MM.1S (cell line): Measurements from ENCODE around the gene ASPRV1.

Source experiments
- DNase-seq: peaks from one replicate; pipeline ENCODE4 v3.0.0-alpha.2; 2015
- H2AFZ ChIP-seq: fragments of 300-600 bp; sonication (generic); 2 replicates; pipeline ENCODE4 v1.6.0; 2016; ENCODE audit warnings: antibody characterized with exemption, low read length
- H3F3A ChIP-seq: fragments of 300-600 bp; sonication (generic); 2 replicates; pipeline ENCODE4 v1.6.1; 2016; ENCODE audit warnings: mild to moderate bottlenecking, antibody characterized with exemption, low read length, moderate library complexity, mixed read lengths; ENCODE audit not compliant: insufficient read depth
- H3K27ac ChIP-seq: fragments of 300-600 bp; sonication (generic); 2 replicates; pipeline ENCODE4 v1.5.1; 2016; ENCODE audit warnings: mild to moderate bottlenecking, low read length
- H3K27me3 ChIP-seq: fragments of 300-600 bp; sonication (generic); replicated peaks from 2 replicates; pipeline ENCODE4 v1.6.0; 2016; ENCODE audit warnings: low read length; ENCODE audit not compliant: insufficient read depth
- H3K36me3 ChIP-seq: fragments of 300-600 bp; sonication (generic); replicated peaks from 2 replicates; pipeline ENCODE4 v1.6.1; 2016; ENCODE audit warnings: mild to moderate bottlenecking, low read length, mixed read lengths; ENCODE audit not compliant: insufficient read depth
- H3K4me1 ChIP-seq: fragments of 300-600 bp; sonication (generic); 2 replicates; pipeline ENCODE4 v1.6.1; 2016; ENCODE audit warnings: low read length, mixed read lengths
- H3K4me2 ChIP-seq: fragments of 300-600 bp; sonication (generic); 2 replicates; pipeline ENCODE4 v1.6.0; 2016; ENCODE audit warnings: low read depth, low read length
- H3K4me3 ChIP-seq: fragments of 300-600 bp; sonication (generic); 2 replicates; pipeline ENCODE4 v1.5.1; 2016; ENCODE audit warnings: low read length, mixed read lengths
- H3K79me2 ChIP-seq: fragments of 300-600 bp; sonication (generic); 2 replicates; pipeline ENCODE4 v1.6.1; 2016; ENCODE audit warnings: mixed run types, low read length, mixed read lengths
- H3K9ac ChIP-seq: fragments of 300-600 bp; sonication (generic); 2 replicates; pipeline ENCODE4 v1.6.1; 2016; ENCODE audit warnings: low read length, mixed read lengths
- H3K9me2 ChIP-seq: fragments of 300-600 bp; sonication (generic); replicated peaks from 2 replicates; pipeline ENCODE4 v1.6.1; 2016; ENCODE audit warnings: mild to moderate bottlenecking, low read length, mixed read lengths; ENCODE audit not compliant: insufficient read depth
- H3K9me3 ChIP-seq: fragments of 300-600 bp; sonication (generic); replicated peaks from 2 replicates; pipeline ENCODE4 v1.6.1; 2016; ENCODE audit warnings: mild to moderate bottlenecking, low read length, mixed read lengths; ENCODE audit not compliant: insufficient read depth
- H4K20me1 ChIP-seq: fragments of 300-600 bp; sonication (generic); 2 replicates; pipeline ENCODE4 v1.6.1; 2016; ENCODE audit warnings: mild to moderate bottlenecking, low read length, moderate library complexity, mixed read lengths; ENCODE audit not compliant: insufficient read depth
- EZH2 ChIP-seq: fragments of 300-600 bp; sonication (generic); optimal IDR thresholded peaks from 2 replicates; pipeline ENCODE3; 2017; ENCODE audit warnings: low read depth, mild to moderate bottlenecking, antibody characterized with exemption, low read length, mixed read lengths
- EZH2phosphoT487 ChIP-seq: fragments of 300-600 bp; sonication (generic); IDR thresholded peaks from 2 replicates; pipeline ENCODE4 v1.6.1; 2018; ENCODE audit warnings: antibody characterized with exemption, low read length
- TF ChIP-seq, protein P1 (sequence below): fragments of 300-600 bp; sonication (generic); IDR thresholded peaks from 2 replicates; pipeline ENCODE4 v1.5.1; 2016; ENCODE audit warnings: antibody characterized with exemption, low read length, mixed read lengths

The ASPRV1 gene

DNA sequence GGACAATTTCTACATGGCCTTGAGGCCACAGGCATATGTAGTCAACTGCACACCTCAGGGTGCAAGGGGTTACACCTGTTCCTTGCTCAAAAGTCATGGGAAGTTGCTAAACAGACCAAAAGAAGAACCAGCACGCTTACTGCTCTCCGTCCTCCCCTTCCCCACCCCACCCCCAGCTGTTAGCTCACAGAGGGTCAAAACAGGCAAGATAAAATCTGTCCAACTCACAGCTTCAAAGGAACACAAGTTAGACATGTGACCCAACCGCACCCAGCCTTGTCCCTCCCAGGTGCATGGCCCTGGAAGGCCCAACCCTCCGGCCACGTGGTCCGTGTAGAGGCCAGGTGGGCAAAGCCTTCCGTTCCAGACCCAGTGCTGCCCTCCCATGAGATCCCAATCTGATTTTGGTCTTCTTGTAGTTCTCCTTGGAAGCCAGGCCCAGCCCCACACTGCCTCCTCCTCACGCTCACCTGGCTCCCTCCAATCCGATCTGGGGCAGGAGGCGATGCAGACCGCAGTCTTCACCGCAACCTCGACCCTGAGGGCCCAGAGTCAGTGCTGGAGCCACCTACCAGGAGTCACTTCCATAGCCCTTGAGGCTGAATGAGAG, 14.5 kb upstream of the ASPRV1 start:
- Histone ChIP-seq H2AFZ (no peak overlapping the region), H3K79me2 (no peaks in the 10 kb centered on the region), H3K9ac (no peak overlapping the region), H3K27me3 (no peaks in the 10 kb centered on the region), H3K4me1 (no peaks in the 10 kb centered on the region), H3K4me3 (no peak overlapping the region), H3K9me2 (no peaks in the 10 kb centered on the region), H4K20me1 (no peaks in the 10 kb centered on the region), H3K36me3 (no peaks in the 10 kb centered on the region), H3K27ac (no peak overlapping the region), H3K4me2 (no peak overlapping the region), H3F3A (no peaks in the 10 kb centered on the region), H3K9me3 (no peaks in the 10 kb centered on the region)
- DNase-seq = no peak
- TF ChIP-seq EZH2phosphoT487 (no peak), EZH2 (no peak)
- TF ChIP-seq, protein P1, sequence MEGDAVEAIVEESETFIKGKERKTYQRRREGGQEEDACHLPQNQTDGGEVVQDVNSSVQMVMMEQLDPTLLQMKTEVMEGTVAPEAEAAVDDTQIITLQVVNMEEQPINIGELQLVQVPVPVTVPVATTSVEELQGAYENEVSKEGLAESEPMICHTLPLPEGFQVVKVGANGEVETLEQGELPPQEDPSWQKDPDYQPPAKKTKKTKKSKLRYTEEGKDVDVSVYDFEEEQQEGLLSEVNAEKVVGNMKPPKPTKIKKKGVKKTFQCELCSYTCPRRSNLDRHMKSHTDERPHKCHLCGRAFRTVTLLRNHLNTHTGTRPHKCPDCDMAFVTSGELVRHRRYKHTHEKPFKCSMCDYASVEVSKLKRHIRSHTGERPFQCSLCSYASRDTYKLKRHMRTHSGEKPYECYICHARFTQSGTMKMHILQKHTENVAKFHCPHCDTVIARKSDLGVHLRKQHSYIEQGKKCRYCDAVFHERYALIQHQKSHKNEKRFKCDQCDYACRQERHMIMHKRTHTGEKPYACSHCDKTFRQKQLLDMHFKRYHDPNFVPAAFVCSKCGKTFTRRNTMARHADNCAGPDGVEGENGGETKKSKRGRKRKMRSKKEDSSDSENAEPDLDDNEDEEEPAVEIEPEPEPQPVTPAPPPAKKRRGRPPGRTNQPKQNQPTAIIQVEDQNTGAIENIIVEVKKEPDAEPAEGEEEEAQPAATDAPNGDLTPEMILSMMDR = no peak

DNA sequence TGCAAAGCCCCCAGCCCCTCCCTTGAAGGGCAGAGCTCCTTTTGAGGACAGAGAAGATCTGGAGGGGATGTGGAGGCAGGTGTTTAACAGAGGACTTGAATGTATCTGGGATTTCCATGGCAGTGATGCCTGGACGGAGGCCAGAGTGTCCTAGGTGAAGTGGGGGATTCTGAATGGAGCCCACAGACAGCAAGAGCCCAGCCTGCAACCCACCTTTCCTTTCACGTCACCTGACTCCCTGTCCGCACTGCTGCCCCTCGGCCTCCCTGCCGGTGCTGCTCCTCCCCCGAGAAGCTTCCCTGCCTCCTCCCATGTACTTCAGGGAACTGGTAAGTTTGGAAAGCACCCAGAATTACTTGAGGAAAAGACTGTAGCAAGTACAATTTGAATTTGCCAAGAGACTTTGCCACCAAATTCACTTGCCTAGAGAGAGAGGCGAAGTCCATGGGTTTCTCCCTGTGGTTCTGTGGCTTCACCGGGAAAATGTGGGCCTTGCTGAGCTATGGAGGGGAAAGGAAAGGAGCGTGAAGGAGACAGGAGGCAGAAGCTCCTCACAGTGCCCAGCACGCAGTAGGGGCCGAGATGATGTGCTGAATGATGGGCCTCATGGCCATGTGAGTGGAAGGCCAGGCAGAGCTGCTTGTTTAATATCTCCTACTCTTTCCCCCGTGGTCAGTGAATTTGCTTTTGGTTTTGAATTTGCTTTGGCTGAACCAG, 13.9 kb upstream of the ASPRV1 start:
- Histone ChIP-seq H3F3A (no peaks in the 10 kb centered on the region), H3K4me1 (no peaks in the 10 kb centered on the region), H3K27me3 (no peaks in the 10 kb centered on the region), H3K4me2 (no peak overlapping the region), H3K79me2 (no peaks in the 10 kb centered on the region), H3K4me3 (no peak overlapping the region), H3K36me3 (no peaks in the 10 kb centered on the region), H3K9ac (no peak overlapping the region), H3K9me2 (no peaks in the 10 kb centered on the region), H2AFZ (no peak overlapping the region), H3K27ac (no peak overlapping the region), H4K20me1 (no peaks in the 10 kb centered on the region), H3K9me3 (no peaks in the 10 kb centered on the region)
- DNase-seq = no peak
- TF ChIP-seq EZH2phosphoT487 (no peak), EZH2 (no peak)
- TF ChIP-seq, protein P1 = no peak

DNA sequence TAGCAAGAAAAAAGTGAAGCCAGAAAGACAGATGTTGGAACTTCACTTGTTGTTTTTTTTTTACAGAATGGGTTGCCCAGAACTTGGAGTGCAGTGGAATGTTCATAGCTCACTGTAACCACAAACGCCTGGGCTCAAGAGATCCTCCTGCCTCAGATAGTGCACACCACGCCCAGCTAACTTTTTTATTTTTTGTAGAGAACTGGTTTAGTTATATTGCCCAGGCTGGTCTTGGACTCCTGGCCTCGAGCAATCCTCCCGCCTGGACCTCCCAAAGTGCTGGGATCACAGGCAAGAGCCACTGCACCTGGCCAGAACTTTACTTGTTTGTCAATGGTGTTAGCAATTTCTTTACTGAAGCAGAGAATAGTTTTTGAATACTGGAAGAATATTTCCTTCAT, 11.9 kb upstream of the ASPRV1 start:
- Histone ChIP-seq H3K36me3 (no peaks in the 10 kb centered on the region), H3K9ac (no peak overlapping the region), H3K79me2 (no peaks in the 10 kb centered on the region), H3K9me2 (no peaks in the 10 kb centered on the region), H4K20me1 (no peaks in the 10 kb centered on the region), H3K27ac (no peak overlapping the region), H3K9me3 (no peaks in the 10 kb centered on the region), H3K4me3 (no peak overlapping the region), H3K27me3 (no peaks in the 10 kb centered on the region), H3K4me2 (no peak overlapping the region), H2AFZ (no peak overlapping the region), H3K4me1 (no peaks in the 10 kb centered on the region), H3F3A (no peaks in the 10 kb centered on the region)
- TF ChIP-seq, protein P1 = no peak
- TF ChIP-seq EZH2 (no peak), EZH2phosphoT487 (no peak)
- no peak for DNase-seq
